Activated naive CD4-positive, alpha-beta T cell treated with anti-CD3 and anti-CD28 coated beads for 36 hours (primary cell): ENCODE measurements around the gene KIF23. TPM values are rescaled to one million over a fixed set of nuclear protein-coding genes. Genes with fewer than 3 reads are reported as not detected.

ENCODE experiments used
- CTCF ChIA-PET: fragments of 350-600 bp; sonication (Branson Sonifier 250); formaldehyde crosslinking; loops from one replicate; lab custom pipeline; 2021; ENCODE audit warnings: antibody characterized with exemption; lab: Charles Lee
- DNase-seq: peaks from one replicate; pipeline ENCODE4 v3.0.0-alpha.2; 2020
- H3K27ac Mint-ChIP-seq: one replicate; pipeline ENCODE4 v1.8.0; 2021; ENCODE audit warnings: mild to moderate bottlenecking, mixed read lengths
- H3K27me3 Mint-ChIP-seq: one replicate; pipeline ENCODE4 v1.8.0; 2021; ENCODE audit warnings: low read depth, mixed read lengths
- H3K36me3 Mint-ChIP-seq: one replicate; pipeline ENCODE4 v1.8.0; 2021; ENCODE audit warnings: low read depth, mixed read lengths
- H3K4me1 Mint-ChIP-seq: one replicate; pipeline ENCODE4 v1.8.0; 2021; ENCODE audit warnings: low read depth, mixed read lengths
- H3K4me3 Mint-ChIP-seq: one replicate; pipeline ENCODE4 v1.8.0; 2021; ENCODE audit warnings: mild to moderate bottlenecking, moderate library complexity, mixed read lengths
- H3K9me3 Mint-ChIP-seq: one replicate; pipeline ENCODE4 v1.8.0; 2021; ENCODE audit warnings: mixed read lengths
- intact Hi-C: fragments of 100-400 bp; cut with micrococcal nuclease; formaldehyde crosslinking; loops from one replicate; pipeline ENCODE4 v1.15.1; 2023
- total RNA-seq, 2 experiments: library from RNA; stranded (reverse); gene quantifications; one replicate each; pipeline ENCODE4 v1.2.3, GENCODE V29; 2021

KIF23 gene
- total RNA-seq, 2 experiments from 2014 or later = 68.8 to 73.1 TPM

GRCh38 chr15:69415381-69415780 lies 1.2 kb downstream of the KIF23 start:
- Mint-ChIP-seq H3K36me3 (peaks cover 28% of the 10 kb centered on the region), H3K27ac (no peak overlapping the region), H3K27me3 (peaks cover 18% of the 10 kb centered on the region), H3K9me3 (no peaks in the 10 kb centered on the region), H3K4me1 (peaks cover 11% of the 10 kb centered on the region), H3K4me3 (peak overlapping the region; percentile 68)
- DNase-seq = no peak
- CTCF ChIA-PET = interaction anchor here (0.8 kb wide), 1 partner anchor 530 kb away, joined by 3 read pairs; no protein-coding TSS in a partner anchor
- intact Hi-C loops = loop anchor here (10.0 kb wide), 1 partner anchor 631 kb away; no protein-coding TSS in a partner anchor

GRCh38 chr15:69417581-69417980 lies 3.4 kb downstream of the KIF23 start:
- H3K4me1 Mint-ChIP-seq = peaks cover 11% of the 10 kb centered on the region
- no peak overlapping the region for H3K4me3 Mint-ChIP-seq
- no peak overlapping the region for H3K27ac Mint-ChIP-seq
- DNase-seq = no peak
- CTCF ChIA-PET = interaction anchor here (1.0 kb wide), 1 partner anchor 23 kb away, joined by 5 read pairs; no protein-coding TSS in a partner anchor
- intact Hi-C loops = loop anchor here (10.0 kb wide), 1 partner anchor 633 kb away; no protein-coding TSS in a partner anchor
- no peaks in the 10 kb centered on the region for H3K9me3 Mint-ChIP-seq
- H3K27me3 Mint-ChIP-seq = peaks cover 18% of the 10 kb centered on the region
- H3K36me3 Mint-ChIP-seq = peaks cover 41% of the 10 kb centered on the region

GRCh38 chr15:69421498-69421897 lies 7.3 kb downstream of the KIF23 start:
- H3K27me3 Mint-ChIP-seq = peaks cover 12% of the 10 kb centered on the region
- no peak overlapping the region for H3K4me3 Mint-ChIP-seq
- DNase-seq = no peak
- no peak overlapping the region for H3K27ac Mint-ChIP-seq
- H3K36me3 Mint-ChIP-seq = peaks cover 57% of the 10 kb centered on the region
- H3K9me3 Mint-ChIP-seq = no peaks in the 10 kb centered on the region
- CTCF ChIA-PET = no interaction called here
- intact Hi-C loops = no loop called here
- H3K4me1 Mint-ChIP-seq = no peaks in the 10 kb centered on the region

- H3K9me3 Mint-ChIP-seq = no peaks in the 10 kb centered on the region
- CTCF ChIA-PET = interaction anchor here (0.5 to 0.6 kb wide), 2 partner anchors 23 to 49 kb away, joined by 4 read pairs; no protein-coding TSS in a partner anchor
- no peak for DNase-seq
- no peaks in the 10 kb centered on the region for H3K4me1 Mint-ChIP-seq
- peaks cover 60% of the 10 kb centered on the region for H3K36me3 Mint-ChIP-seq
- no peak overlapping the region for H3K27ac Mint-ChIP-seq
- H3K27me3 Mint-ChIP-seq = peaks cover 8% of the 10 kb centered on the region
- intact Hi-C loops = no loop called here
- H3K4me3 Mint-ChIP-seq = no peak overlapping the region
Measured at GRCh38 chr15:69422336-69422895, 8.3 kb downstream of the KIF23 start.

- CTCF ChIA-PET = no interaction called here
- Mint-ChIP-seq H3K27me3 (no peaks in the 10 kb centered on the region), H3K4me1 (no peaks in the 10 kb centered on the region), H3K4me3 (no peak overlapping the region), H3K36me3 (peaks cover 56% of the 10 kb centered on the region), H3K9me3 (no peaks in the 10 kb centered on the region), H3K27ac (no peak overlapping the region)
- DNase-seq = no peak
- intact Hi-C loops = no loop called here
Measured at GRCh38 chr15:69424001-69424400, 9.9 kb downstream of the KIF23 start.

- H3K4me3 Mint-ChIP-seq = no peak overlapping the region
- CTCF ChIA-PET = no interaction called here
- H3K9me3 Mint-ChIP-seq = no peaks in the 10 kb centered on the region
- H3K27me3 Mint-ChIP-seq = no peaks in the 10 kb centered on the region
- no peak overlapping the region for H3K27ac Mint-ChIP-seq
- H3K4me1 Mint-ChIP-seq = no peaks in the 10 kb centered on the region
- intact Hi-C loops = no loop called here
- DNase-seq = no peak
- peaks cover 51% of the 10 kb centered on the region for H3K36me3 Mint-ChIP-seq
Measured at GRCh38 chr15:69424748-69425413, 10.7 kb downstream of the KIF23 start.

- DNase-seq = no peak
- Mint-ChIP-seq H3K4me1 (no peaks in the 10 kb centered on the region), H3K9me3 (no peaks in the 10 kb centered on the region), H3K36me3 (peaks cover 57% of the 10 kb centered on the region), H3K27ac (no peak overlapping the region), H3K4me3 (no peak overlapping the region), H3K27me3 (no peaks in the 10 kb centered on the region)
- CTCF ChIA-PET = no interaction called here
- intact Hi-C loops = no loop called here
Measured at GRCh38 chr15:69433831-69434230, 19.7 kb downstream of the KIF23 start.

- Mint-ChIP-seq H3K4me3 (no peak overlapping the region), H3K27ac (no peak overlapping the region), H3K36me3 (peaks cover 55% of the 10 kb centered on the region), H3K27me3 (no peaks in the 10 kb centered on the region), H3K4me1 (no peaks in the 10 kb centered on the region), H3K9me3 (no peaks in the 10 kb centered on the region)
- intact Hi-C loops = no loop called here
- CTCF ChIA-PET = no interaction called here
- DNase-seq = no peak
Measured at GRCh38 chr15:69434238-69434637, 20.1 kb downstream of the KIF23 start.

- no peaks in the 10 kb centered on the region for H3K27me3 Mint-ChIP-seq
- peaks cover 58% of the 10 kb centered on the region for H3K36me3 Mint-ChIP-seq
- CTCF ChIA-PET = no interaction called here
- H3K9me3 Mint-ChIP-seq = no peaks in the 10 kb centered on the region
- intact Hi-C loops = no loop called here
- no peak for DNase-seq
- H3K4me3 Mint-ChIP-seq = no peak overlapping the region
- H3K4me1 Mint-ChIP-seq = no peaks in the 10 kb centered on the region
- no peak overlapping the region for H3K27ac Mint-ChIP-seq
Measured at GRCh38 chr15:69434679-69435078, 20.5 kb downstream of the KIF23 start.

- no peaks in the 10 kb centered on the region for H3K4me1 Mint-ChIP-seq
- H3K27ac Mint-ChIP-seq = no peak overlapping the region
- no peaks in the 10 kb centered on the region for H3K9me3 Mint-ChIP-seq
- intact Hi-C loops = no loop called here
- CTCF ChIA-PET = no interaction called here
- no peaks in the 10 kb centered on the region for H3K27me3 Mint-ChIP-seq
- no peak overlapping the region for H3K4me3 Mint-ChIP-seq
- H3K36me3 Mint-ChIP-seq = peaks cover 59% of the 10 kb centered on the region
- DNase-seq = no peak
Measured at GRCh38 chr15:69435985-69436384, 21.8 kb downstream of the KIF23 start.

- no peak for DNase-seq
- H3K36me3 Mint-ChIP-seq = peaks cover 55% of the 10 kb centered on the region
- intact Hi-C loops = no loop called here
- CTCF ChIA-PET = interaction anchor here (0.6 kb wide), 1 partner anchor 675 kb away, joined by 3 read pairs; no protein-coding TSS in a partner anchor
- H3K4me1 Mint-ChIP-seq = no peaks in the 10 kb centered on the region
- no peaks in the 10 kb centered on the region for H3K27me3 Mint-ChIP-seq
- H3K27ac Mint-ChIP-seq = no peak overlapping the region
- no peak overlapping the region for H3K4me3 Mint-ChIP-seq
- no peaks in the 10 kb centered on the region for H3K9me3 Mint-ChIP-seq
Measured at GRCh38 chr15:69436951-69437350, 22.8 kb downstream of the KIF23 start.

GRCh38 chr15:69439623-69440022 lies 25.5 kb downstream of the KIF23 start:
- Mint-ChIP-seq H3K36me3 (peaks cover 58% of the 10 kb centered on the region), H3K4me1 (peaks cover 18% of the 10 kb centered on the region), H3K27ac (no peak overlapping the region), H3K27me3 (no peaks in the 10 kb centered on the region), H3K4me3 (no peak overlapping the region), H3K9me3 (no peaks in the 10 kb centered on the region)
- intact Hi-C loops = no loop called here
- CTCF ChIA-PET = interaction anchor here (0.6 to 0.8 kb wide), 2 partner anchors 24 to 146 kb away, joined by 3 to 6 read pairs; no protein-coding TSS in a partner anchor
- DNase-seq = no peak
